ENCODE results near the gene ELMO2.

Gene ELMO2

GRCh38 chr20:46350201-46350985 lies 56.0 kb downstream of the ELMO2 start:
- no peak for DNase-seq

- DNase-seq, result no peak
Observed at GRCh38 chr20:46349742-46350056, 56.7 kb downstream of the ELMO2 start.

- peak; percentile 20 for DNase-seq
Observed at GRCh38 chr20:46349035-46349741, 57.2 kb downstream of the ELMO2 start.

- DNase-seq, result no peak
Observed at GRCh38 chr20:46347841-46348803, 58.3 kb downstream of the ELMO2 start.

DNA sequence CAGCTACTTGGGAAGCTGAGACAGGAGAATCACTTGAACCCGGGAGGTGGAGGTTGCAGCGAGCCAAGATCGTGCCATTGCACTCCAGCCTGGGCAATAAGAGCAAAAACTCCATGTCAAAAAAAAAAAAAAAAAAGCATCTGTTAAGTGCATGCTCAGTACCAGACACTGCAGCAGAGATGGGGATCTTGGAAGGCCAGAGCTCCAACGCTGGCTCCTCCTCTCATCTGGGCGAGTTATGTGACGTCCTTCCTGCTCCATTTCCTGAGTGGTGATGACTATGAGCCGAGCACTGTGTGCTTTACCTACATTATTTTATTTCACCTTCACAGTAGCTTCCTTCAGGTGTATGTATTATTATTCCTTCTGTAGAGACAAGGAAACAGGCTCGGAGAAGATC lies 59.6 kb downstream of the ELMO2 start:
- no peak for DNase-seq

GRCh38 chr20:46344488-46345162 lies 61.8 kb downstream of the ELMO2 start:
- DNase-seq, result no peak

- DNase-seq, result no peak
Observed at GRCh38 chr20:46343975-46344357, 62.4 kb downstream of the ELMO2 start.

DNA sequence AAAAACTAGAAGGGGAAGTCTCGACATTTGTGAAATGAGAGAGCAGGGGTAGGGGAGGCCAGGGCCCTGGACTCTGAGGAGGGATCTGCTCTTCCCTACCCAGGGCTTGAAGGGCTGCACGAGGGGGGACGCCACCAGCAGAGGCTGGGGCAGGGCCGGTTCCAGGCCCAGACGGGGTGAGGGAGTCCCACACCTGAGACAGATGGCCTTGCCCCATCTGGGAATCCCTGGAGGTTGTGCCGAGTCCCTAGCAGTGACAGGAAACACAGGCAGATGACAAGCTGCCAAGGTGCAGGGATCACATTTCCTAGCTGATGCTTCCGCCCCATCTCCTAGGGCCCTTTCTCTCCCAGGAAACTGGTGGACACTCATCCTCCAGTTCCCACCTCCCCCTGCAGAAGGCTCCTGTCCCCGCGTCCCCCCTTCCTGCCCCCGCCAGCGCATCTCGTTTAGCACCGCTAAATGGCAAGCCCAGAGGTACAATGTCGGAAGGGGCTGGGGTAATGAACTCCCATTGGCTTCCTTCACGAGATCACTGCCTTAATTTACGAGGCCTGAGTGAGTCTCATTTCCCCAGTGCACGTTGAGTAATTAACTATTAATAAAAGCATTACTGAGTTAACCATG lies 63.0 kb downstream of the ELMO2 start:
- no peak for DNase-seq

- no peak for DNase-seq
Observed at GRCh38 chr20:46342451-46343347, 63.7 kb downstream of the ELMO2 start.

DNA sequence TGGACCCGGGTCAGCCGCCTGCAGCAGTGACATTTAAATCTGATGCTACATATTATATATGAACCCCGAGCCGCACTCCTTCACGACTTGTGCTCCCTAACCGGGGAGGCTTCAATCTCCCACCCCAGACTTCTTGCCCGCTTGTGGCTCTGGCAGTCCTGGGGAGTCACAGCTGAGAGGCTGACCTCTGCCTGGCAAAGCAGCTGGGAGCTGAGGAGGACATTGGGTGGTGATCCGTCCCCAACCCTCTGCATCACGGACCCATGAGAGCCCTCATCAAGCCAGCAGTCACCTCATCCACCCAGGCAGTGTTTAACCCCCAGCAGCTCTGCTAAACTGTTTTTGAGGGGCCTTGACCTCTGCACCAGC lies 64.4 kb downstream of the ELMO2 start:
- DNase-seq, result no peak

- no peak for DNase-seq
Observed at GRCh38 chr20:46341074-46342009, 65.1 kb downstream of the ELMO2 start.

- DNase-seq, result no peak
Observed at GRCh38 chr20:46339037-46339436, 67.4 kb downstream of the ELMO2 start.

DNA sequence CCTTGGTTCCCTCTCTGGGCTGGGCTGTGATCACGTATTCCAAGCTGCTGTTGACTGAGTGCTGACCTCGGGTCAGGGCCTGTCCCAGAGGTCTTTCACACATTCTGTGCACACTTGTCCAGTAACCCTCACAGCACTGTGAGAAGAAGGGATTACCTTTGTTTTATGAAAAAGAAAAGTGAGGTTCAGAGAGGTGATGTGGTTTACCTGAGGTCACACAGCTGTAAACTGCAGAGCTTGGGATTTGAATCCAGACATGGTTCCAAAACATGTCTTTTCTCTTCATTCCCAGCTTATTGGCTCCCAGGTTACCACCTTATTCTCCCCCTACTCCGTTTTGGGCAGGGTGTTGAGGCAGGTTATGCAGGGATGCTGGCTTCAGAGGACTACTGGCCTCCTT lies 69.7 kb downstream of the ELMO2 start:
- no peak for DNase-seq

DNA sequence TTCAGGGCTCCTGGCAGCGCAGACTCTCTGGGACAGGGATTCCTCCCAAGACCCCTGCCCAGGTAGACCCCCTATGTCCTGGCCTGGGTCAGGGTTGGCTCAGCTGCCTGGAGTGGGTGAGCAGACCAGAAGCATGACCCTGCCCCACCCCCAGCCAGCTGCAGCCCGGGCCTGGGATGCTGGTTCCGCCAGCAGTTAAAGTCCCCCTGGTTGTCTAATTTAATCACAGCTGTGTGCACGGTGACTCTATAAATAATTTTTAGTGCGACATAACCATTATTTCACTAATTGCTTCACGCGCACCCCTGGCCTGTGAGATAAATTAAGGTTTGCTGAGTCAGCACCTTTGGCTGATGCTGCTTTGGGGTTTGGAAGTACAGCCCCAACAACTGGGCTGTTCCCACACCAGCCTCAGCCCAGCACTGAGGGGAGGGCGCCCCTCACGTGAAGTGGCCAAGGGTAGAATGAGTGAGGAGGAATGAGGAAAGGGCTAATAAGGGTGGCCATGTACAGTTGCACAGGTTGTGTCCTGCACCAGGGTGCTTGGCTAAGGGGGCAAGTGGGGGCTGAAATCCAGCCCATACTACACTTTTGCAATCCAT lies 72.0 kb downstream of the ELMO2 start:
- no peak for DNase-seq

DNA sequence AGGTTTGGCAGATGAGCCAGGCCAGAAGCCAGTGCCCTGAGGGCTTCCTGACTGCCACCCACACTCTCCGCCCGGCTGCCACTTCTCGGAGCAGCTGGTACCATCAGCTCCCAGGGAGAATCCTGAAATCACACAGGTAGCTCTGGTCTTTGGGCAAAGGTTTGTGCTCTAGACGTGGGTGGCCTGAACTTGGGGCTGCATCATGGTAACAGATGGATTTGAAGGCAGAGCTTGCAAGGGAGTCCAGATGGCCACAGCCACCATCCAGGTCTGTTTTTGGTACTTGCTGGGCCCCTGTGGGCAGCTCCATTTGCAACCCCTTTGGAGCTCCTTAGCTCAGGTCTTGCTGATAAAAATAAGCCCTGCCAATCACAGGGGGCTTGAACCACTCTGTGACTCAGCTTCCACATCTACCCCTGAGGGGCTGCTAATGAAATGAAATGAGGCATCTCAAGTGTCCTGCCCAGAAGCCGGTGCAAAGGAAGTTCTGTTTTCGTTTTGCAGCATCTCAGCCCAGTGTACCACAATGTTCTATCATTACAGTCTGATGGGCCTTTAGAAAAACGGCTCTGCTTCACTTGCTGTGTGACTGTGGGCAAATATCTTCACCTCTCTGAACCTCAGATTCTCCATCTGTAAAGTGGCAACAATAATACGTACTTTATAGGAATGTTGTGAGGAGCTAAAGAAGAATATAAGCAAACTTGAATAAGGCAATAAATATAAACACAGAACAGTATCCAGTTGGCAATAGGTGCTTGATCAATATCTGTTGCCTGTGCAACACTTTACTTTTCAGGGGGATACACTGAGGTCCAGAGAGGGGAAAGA lies 73.0 kb downstream of the ELMO2 start:
- no peak for DNase-seq

DNA sequence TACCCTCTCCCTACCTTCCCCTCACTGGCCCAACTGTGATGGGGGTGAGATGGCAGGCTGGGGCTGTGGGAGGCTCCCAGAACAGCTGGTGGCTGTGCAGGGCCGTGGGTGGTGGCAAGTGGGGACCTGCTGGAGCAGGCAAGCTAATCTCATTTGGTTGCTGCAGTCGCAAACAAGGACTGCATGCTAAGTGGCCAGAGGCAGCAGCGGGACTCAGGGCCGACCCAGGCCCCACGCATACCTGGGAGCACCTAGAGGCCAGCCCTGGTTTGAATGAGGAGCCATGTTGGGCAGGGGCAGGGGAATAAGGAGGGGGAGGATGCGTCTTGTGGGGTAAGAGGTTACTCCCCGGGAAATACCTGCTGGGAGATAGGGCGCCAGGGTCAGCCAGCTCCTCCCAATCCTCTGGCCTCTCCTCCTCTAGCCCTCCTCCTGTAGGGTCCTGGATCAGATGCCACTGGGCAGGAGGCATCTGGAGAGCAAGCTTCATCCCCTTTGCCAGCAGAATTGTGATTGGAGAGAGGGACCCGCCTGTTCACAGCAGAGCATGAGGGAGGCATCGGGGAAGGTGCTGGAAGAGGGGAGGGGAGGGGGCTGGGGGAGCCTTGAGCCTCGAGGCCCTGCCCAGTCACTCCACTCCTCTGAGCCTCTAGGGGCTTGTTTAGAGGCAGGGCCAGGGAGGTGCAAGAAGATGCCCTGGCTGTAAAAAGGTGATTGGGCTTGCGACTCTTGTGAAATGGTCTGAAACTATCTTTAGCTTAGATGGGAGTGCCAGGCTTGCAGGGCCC lies 73.8 kb downstream of the ELMO2 start:
- no peak for DNase-seq

GRCh38 chr20:46331611-46332361 lies 74.6 kb downstream of the ELMO2 start:
- no peak for DNase-seq

All from activated effector memory CD4-positive, alpha-beta T cell treated with Interleukin-2 at 50 U/mL for 16 hours (primary cell).